OCI-LY1 (cell line): ENCODE measurements around the gene JUP.

Source experiments
- CTCF ChIP-seq: fragments of 200-600 bp; sonication (generic), shearing (Covaris generic); IDR thresholded peaks from 2 replicates; pipeline ENCODE4 v1.5.1; 2017; ENCODE audit warnings: mild to moderate bottlenecking, antibody characterized with exemption, low read length, moderate library complexity, mixed read lengths
- EZH2 ChIP-seq: fragments of 200-600 bp; sonication (generic), shearing (Covaris generic); IDR thresholded peaks from 2 replicates; pipeline ENCODE4 v1.8.0; 2017; ENCODE audit warnings: borderline replicate concordance, mixed run types, mild to moderate bottlenecking, antibody characterized with exemption, low read length, moderate library complexity, mixed read lengths

GRCh38 chr17:41751288-41751687 is 35.2 kb downstream of the JUP start:
- TF ChIP-seq CTCF (no peak), EZH2 (no peak)
